ENCODE results near the gene ARV1.

- no peak for TF ChIP-seq POLR2A (IDR thresholded peaks at IDR 0.05)
- no peak for TF ChIP-seq CTCF (IDR thresholded peaks at IDR 0.05)
- TF ChIP-seq EP300 (IDR thresholded peaks at IDR 0.05) = no peak
- TF ChIP-seq POLR2AphosphoS5 (IDR thresholded peaks at IDR 0.05) = no peak
These were observed 30.0 kb upstream of the ARV1 start for GRCh38 chr1:230948903-230949302.

All from suprapubic skin (tissue), 4 donors.